HepG2 (cell line): ENCODE data around the gene TGM1. TPM values are rescaled to one million over a fixed set of nuclear protein-coding genes. Genes with fewer than 3 reads are reported as not detected.

ENCODE experiments used
- ATAD3A ChIP-seq: sonication (generic); formaldehyde crosslinking; IDR thresholded peaks from 2 replicates; pipeline ENCODE4 v1.4.0; 2020; ENCODE audit warnings: missing genetic modification reagents
- ATF5 ChIP-seq: sonication (generic); formaldehyde crosslinking; IDR thresholded peaks from 2 replicates; pipeline ENCODE4 v1.4.0; 2020; ENCODE audit warnings: mild to moderate bottlenecking, low read depth, missing genetic modification reagents
- HNF4A ChIP-seq: sonication (generic); formaldehyde crosslinking; IDR thresholded peaks from 2 replicates; pipeline ENCODE4 v1.4.0; 2020; ENCODE audit warnings: missing genetic modification reagents
- MAZ ChIP-seq, 2 experiments: sonication (generic) in 1 of 2; formaldehyde crosslinking in 1 of 2; IDR thresholded peaks; 2 replicates each; pipeline versions ENCODE4 v1.5.0 to v1.6.1; 2012 to 2020; ENCODE audit warnings: low read depth in 2 of 2, mild to moderate bottlenecking in 2 of 2, borderline replicate concordance in 1 of 2, improper control_type of control experiment in 1 of 2, low read length in 1 of 2, missing genetic modification reagents in 1 of 2, moderate library complexity in 1 of 2
- NR2F6 ChIP-seq, 2 experiments: IDR thresholded peaks; 2 replicates each; pipeline ENCODE4 v1.6.1; 2016; ENCODE audit warnings: antibody characterized with exemption in 1 of 2, mild to moderate bottlenecking in 1 of 2
- PATZ1 ChIP-seq: sonication (generic); formaldehyde crosslinking; IDR thresholded peaks from 2 replicates; pipeline ENCODE4 v1.4.0; 2020; ENCODE audit warnings: missing genetic modification reagents
- POLR2AphosphoS5 ChIP-seq: IDR thresholded peaks from 2 replicates; pipeline ENCODE4 v1.6.1; 2012; ENCODE audit warnings: low read depth, low read length
- RBM39 ChIP-seq: fragments of 200-400 bp; formaldehyde crosslinking; IDR thresholded peaks from one replicate; pipeline ENCODE4 v1.6.1; 2018; ENCODE audit warnings: antibody characterized with exemption, mild to moderate bottlenecking, low read depth, low read length; ENCODE audit not compliant: poor library complexity, severe bottlenecking
- SMC3 ChIP-seq: IDR thresholded peaks from 2 replicates; pipeline ENCODE4 v1.6.1; 2011; ENCODE audit warnings: low read length, improper control_type of control experiment
- SP140L ChIP-seq: sonication (generic); formaldehyde crosslinking; IDR thresholded peaks from 2 replicates; pipeline ENCODE4 v1.4.0; 2020; ENCODE audit warnings: missing genetic modification reagents, borderline replicate concordance
- TARDBP ChIP-seq: sonication (generic); formaldehyde crosslinking; IDR thresholded peaks from 2 replicates; pipeline ENCODE4 v1.8.0; 2022; ENCODE audit warnings: mild to moderate bottlenecking, missing genetic modification reagents
- XRCC5 ChIP-seq: fragments of 200-400 bp; formaldehyde crosslinking; optimal IDR thresholded peaks from 2 replicates; pipeline ENCODE3; 2017; ENCODE audit warnings: mild to moderate bottlenecking, low read length
- ZFP82 ChIP-seq: sonication (generic); formaldehyde crosslinking; IDR thresholded peaks from 2 replicates; pipeline ENCODE4 v1.5.1; 2020; ENCODE audit warnings: mild to moderate bottlenecking, missing genetic modification reagents, borderline replicate concordance
- ZNF343 ChIP-seq: sonication (generic); formaldehyde crosslinking; IDR thresholded peaks from 2 replicates; pipeline ENCODE4 v1.4.0; 2020; ENCODE audit warnings: mild to moderate bottlenecking, missing genetic modification reagents
- ZNF354B ChIP-seq: sonication (generic); formaldehyde crosslinking; IDR thresholded peaks from 2 replicates; pipeline ENCODE4 v1.8.0; 2022; ENCODE audit warnings: mild to moderate bottlenecking, missing genetic modification reagents
- ZNF430 ChIP-seq: sonication (generic); formaldehyde crosslinking; IDR thresholded peaks from 2 replicates; pipeline ENCODE4 v1.9.0; 2021; ENCODE audit warnings: mild to moderate bottlenecking, missing genetic modification reagents
- ZNF782 ChIP-seq: sonication (generic); formaldehyde crosslinking; IDR thresholded peaks from 2 replicates; pipeline ENCODE4 v1.4.0; 2020; ENCODE audit warnings: missing genetic modification reagents, mild to moderate bottlenecking, borderline replicate concordance
- polyA plus RNA-seq, 8 experiments: library from polyadenylated mRNA; depleted of rRNA in 3 of 8; stranded (reverse) in 7 of 8; unstranded in 1 of 8; fragments of >200 nt; fragmentation: Illumina TruSeq in 4 of 8; extraction: Trizol in 4 of 8; gene quantifications; 2 replicates each; pipeline versions ENCODE4 v1.2.1 to v1.2.3, GENCODE V29; 2011 to 2016; ENCODE audit warnings: low read depth in 4 of 8, missing spikeins in 1 of 8, mixed read lengths in 1 of 8; ENCODE audit not compliant: insufficient read depth in 1 of 8
- total RNA-seq, 5 experiments: library from RNA; depleted of rRNA; stranded (reverse); fragments of >200 nt; fragmentation: Illumina TruSeq; extraction: Trizol; gene quantifications; 2 replicates each; pipeline ENCODE4 v1.2.3, GENCODE V29; 2016; ENCODE audit warnings: low read depth in 1 of 5
- TF ChIP-seq, protein P1 (sequence below), 2 experiments: sonication (generic) in 1 of 2; formaldehyde crosslinking in 1 of 2; IDR thresholded peaks; 2 replicates each; pipeline versions ENCODE4 v1.6.1 to v1.9.0; 2014 to 2022; ENCODE audit warnings: antibody characterized with exemption in 1 of 2, borderline replicate concordance in 1 of 2, inconsistent platforms in 1 of 2, low read depth in 1 of 2, missing genetic modification reagents in 1 of 2
- TF ChIP-seq, protein P2 (sequence below): sonication (generic); formaldehyde crosslinking; IDR thresholded peaks from 2 replicates; pipeline ENCODE4 v1.4.0; 2020; ENCODE audit warnings: missing genetic modification reagents

The TGM1 gene
- total and polyA plus RNA-seq, 2 of the 13 experiments (the other 11 are each of a cell fraction or from before 2014, with no cell fraction given) = 3.2 to 10.6 TPM

GRCh38 chr14:24298892-24299254 lies 35.9 kb upstream of the TGM1 start (continued):
- TF ChIP-seq, protein P1, sequence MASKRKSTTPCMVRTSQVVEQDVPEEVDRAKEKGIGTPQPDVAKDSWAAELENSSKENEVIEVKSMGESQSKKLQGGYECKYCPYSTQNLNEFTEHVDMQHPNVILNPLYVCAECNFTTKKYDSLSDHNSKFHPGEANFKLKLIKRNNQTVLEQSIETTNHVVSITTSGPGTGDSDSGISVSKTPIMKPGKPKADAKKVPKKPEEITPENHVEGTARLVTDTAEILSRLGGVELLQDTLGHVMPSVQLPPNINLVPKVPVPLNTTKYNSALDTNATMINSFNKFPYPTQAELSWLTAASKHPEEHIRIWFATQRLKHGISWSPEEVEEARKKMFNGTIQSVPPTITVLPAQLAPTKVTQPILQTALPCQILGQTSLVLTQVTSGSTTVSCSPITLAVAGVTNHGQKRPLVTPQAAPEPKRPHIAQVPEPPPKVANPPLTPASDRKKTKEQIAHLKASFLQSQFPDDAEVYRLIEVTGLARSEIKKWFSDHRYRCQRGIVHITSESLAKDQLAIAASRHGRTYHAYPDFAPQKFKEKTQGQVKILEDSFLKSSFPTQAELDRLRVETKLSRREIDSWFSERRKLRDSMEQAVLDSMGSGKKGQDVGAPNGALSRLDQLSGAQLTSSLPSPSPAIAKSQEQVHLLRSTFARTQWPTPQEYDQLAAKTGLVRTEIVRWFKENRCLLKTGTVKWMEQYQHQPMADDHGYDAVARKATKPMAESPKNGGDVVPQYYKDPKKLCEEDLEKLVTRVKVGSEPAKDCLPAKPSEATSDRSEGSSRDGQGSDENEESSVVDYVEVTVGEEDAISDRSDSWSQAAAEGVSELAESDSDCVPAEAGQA (IDR thresholded peaks at IDR 0.05; ENCODE audit: low read depth) = 0 out of 2 replicates have a peak, but pooled peaks have one; percentile 51
- TF ChIP-seq, protein P1 (CRISPR knock-in tag; IDR thresholded peaks at IDR 0.05; ENCODE audit: borderline replicate concordance) = no peak
- TF ChIP-seq RBM39 (no peak), NR2F6 (IDR thresholded peaks at IDR 0.05) (no peak), NR2F6 (CRISPR knock-in tag; IDR thresholded peaks at IDR 0.05) (0 out of 2 replicates have a peak, but pooled peaks have one; percentile 15), XRCC5 (peak; percentile 38), ZFP82 (0 out of 2 replicates have a peak, but pooled peaks have one; percentile 3), ZNF430 (CRISPR knock-in tag) (peak; percentile 76; the same call in 1 of the 2 replicates), SP140L (no peak), ZNF354B (0 out of 2 replicates have a peak, but pooled peaks have one; percentile 72), MAZ (IDR thresholded peaks at IDR 0.05; ENCODE audit: borderline replicate concordance, low read depth, low read length) (no peak), MAZ (CRISPR knock-in tag; IDR thresholded peaks at IDR 0.05; ENCODE audit: low read depth) (no peak), TARDBP (CRISPR knock-in tag) (peak; percentile 71; the same call in 1 of the 2 replicates), ATF5 (CRISPR knock-in tag) (peak; percentile 15; the same call in 1 of the 2 replicates), ZNF782 (CRISPR knock-in tag) (peak; percentile 19; the same call in 1 of the 2 replicates), SMC3 (no peak), PATZ1 (CRISPR knock-in tag) (no peak), ATAD3A (CRISPR knock-in tag) (no peak), HNF4A (no peak), POLR2AphosphoS5 (peak; percentile 27; the same call in 1 of the 2 replicates), ZNF343 (CRISPR knock-in tag) (no peak)
- TF ChIP-seq, protein P2, sequence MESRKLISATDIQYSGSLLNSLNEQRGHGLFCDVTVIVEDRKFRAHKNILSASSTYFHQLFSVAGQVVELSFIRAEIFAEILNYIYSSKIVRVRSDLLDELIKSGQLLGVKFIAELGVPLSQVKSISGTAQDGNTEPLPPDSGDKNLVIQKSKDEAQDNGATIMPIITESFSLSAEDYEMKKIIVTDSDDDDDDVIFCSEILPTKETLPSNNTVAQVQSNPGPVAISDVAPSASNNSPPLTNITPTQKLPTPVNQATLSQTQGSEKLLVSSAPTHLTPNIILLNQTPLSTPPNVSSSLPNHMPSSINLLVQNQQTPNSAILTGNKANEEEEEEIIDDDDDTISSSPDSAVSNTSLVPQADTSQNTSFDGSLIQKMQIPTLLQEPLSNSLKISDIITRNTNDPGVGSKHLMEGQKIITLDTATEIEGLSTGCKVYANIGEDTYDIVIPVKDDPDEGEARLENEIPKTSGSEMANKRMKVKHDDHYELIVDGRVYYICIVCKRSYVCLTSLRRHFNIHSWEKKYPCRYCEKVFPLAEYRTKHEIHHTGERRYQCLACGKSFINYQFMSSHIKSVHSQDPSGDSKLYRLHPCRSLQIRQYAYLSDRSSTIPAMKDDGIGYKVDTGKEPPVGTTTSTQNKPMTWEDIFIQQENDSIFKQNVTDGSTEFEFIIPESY = peak; percentile 86
